GM21825 (cell line): ENCODE data around the gene GP1BA.

Experiments used
- ATAC-seq: cut with Tn5 transposase; IDR thresholded peaks from one replicate; pipeline ENCODE4 v1.9.1; 2021; ENCODE audit warnings: mild to moderate bottlenecking, moderate library complexity; ENCODE audit not compliant: unreplicated experiment

GP1BA gene

DNA sequence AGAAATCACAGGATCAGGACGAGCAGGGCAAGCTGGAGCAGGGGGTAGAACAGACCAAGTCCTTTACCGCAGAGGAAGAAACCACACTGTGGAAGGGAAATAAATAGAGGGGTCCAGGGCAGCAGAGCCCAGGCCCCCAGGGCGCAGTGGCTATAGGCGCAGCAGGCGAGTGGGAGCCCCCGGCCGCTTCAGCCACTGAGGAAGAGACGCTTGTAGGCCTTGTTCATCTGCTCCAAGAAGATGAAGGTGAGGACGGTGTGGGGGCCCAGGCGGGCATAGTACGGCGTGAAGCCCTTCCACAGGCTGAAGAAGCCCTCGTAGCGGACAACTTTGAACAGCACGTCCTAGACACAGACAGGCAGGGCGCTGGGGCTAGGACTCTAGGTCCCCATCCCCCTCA lies 5.5 kb downstream of the GP1BA start:
- ATAC-seq: no peak

DNA sequence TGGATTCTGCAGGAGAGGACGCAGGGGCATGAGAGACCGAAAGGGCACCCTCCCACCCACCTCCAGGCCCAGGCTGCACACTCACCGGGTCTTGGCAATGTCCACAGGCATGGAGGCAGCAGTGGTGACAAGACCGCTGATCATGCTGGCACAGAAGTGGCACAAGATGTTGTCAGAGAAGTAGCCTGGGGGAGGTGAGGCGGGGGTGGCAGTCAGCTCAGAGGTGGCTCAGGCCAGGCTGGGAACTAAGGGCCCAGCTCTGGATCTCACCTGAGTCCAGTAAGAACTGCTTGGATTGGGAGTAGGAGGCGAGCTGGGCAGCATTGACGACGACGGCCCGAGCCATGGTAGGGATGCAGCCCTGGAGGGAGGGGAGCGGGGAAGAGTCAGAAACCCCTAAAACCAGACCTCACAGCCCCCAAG lies 6.0 kb downstream of the GP1BA start:
- ATAC-seq: no peak

DNA sequence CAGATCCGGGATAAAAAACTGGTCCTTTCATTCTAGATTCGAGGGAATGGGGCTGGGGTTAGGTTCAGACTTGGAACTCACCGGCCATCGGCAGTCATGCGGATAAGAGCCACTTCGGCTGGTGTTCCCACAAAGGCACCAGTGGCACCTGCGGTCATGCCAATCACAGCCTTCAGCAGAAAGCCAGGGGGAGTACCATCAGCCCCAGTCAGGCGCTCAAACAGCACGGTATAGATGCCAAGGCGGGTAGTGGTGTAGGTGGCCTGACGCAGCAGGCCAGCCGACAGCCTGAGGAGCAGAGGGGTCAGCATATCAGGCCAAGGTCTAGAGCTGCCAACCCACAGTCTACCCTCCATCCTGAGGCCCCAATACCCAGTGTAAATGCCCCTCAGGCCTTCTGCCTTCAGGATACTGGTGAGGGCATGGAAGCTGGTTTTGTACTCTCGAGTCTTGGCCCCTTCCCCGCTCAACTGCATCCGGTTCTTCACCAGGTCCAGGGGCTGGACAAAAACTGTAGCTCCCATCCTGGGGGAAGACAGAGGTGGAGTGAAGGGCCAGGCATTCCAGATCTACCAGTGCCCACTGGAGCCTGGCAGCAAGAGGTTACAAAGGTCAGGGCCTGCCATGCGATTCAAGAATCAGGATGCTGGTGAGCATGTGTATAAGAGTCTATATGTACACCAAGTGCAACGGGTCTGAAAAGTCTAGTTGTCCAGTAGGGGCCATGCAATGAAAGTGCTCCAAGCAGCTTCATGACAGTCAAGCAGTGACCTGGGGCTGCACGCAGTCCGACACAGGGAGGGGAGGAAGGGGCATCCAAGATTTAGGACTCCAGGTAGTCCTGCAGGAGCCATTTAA lies 6.8 kb downstream of the GP1BA start:
- no peak for ATAC-seq

DNA sequence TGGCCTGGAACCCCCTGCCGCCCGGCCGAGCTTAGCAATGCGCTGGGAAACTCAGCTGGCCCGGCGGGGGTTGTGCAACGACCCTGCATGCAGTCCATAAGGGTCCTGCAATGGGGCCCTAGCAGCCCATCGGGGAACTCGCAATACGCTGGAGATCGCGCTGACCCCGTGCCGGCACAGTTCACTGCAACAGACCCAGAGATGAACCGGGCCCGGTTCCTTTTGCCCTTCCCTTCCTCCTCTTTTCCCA lies 7.4 kb downstream of the GP1BA start:
- no peak for ATAC-seq

DNA sequence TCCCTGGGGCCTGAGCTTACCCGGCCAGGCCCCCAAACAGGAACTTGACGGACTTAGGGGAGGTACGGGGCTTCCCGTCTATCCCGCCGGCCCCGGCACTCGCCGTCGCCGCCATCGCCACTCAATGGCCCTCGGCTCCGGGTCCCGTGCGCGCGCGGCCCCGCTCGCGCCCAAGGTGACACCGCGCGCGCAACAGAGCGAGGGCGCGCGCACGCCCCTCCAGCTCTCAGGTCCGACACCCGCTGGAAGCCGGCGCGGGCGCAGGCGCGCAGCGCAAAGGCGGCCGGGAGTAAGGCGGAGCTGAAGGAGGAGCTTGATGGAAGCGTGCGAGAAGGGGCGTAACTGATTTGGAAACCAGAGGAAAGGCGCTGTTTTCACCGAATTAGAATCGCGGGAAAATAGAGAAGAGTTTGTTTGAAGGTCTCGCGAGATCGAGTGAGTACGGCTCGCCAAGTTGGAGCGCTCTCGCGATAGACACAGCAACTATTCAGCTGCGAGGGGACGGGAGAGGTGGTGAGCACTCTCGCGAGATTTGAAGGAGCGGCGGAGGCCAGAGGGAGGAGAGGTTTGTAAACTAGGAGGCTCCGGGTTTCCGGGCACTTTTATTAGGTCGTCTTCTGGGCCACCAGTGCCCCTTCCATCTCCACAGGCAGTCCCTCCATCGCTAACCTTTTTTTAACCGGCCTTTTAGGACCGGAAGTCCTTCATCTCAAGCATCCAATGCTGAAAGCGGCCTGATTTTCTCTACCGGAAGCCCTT lies 7.9 kb downstream of the GP1BA start, which contains the start of the genes RNF167 and SLC25A11:
Gene RNF167, plus strand, starts transcription at position 473 of the 759 bp plus-strand sequence. CDS start 642 bp downstream, outside the sequence.
Gene SLC25A11, minus strand, starts transcription at position 251 of the 759 bp plus-strand sequence. Its CDS starts 136 bp downstream, at position 115.
- ATAC-seq: peak; percentile 64

DNA sequence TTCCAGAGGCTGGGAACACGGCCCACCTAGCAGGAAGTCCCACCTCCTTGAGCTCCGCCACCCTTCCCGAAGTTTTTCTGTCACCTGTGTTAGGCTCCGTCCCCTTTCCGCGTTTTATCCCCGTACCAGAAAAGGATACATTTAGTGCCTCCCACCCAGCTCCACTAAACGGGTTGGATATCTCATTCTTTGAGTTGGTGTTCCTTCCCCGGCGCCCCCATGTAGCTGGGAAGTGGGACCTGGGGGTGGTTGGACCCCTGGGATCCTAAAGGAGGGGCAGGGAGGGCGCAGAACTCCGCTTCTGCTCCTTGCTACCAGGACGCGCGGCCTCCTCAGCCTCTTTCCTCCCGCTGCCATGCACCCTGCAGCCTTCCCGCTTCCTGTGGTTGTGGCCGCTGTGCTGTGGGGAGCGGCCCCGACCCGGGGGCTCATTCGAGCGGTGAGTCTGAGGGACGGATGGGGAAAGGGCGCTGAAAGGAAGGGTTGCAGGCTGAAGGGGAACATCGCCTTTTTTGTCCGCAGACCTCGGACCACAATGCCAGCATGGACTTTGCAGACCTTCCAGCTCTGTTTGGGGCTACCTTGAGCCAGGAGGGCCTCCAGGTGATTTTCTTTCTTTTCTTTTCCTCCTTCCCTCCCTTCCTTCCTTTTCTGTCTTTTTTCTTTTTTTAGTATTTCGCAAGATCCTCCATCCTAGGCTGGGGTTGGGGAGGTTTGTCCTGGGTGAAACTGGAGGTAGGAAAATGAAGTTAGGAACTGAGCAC lies 8.7 kb downstream of the GP1BA start:
- ATAC-seq: no peak

DNA sequence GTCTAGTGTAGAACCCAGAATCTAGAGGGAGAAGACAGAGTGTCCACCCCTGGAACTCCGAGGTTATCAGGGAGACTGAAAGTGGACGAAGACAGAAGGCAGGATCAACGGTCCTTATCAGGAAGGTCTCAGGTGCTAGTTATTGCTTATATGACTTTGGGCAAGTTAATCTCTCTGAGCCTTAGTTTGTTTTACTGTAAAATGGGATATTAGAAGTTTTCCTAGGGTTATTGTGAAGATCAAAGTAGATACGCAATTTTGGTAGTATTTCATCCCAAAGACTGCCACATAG lies 9.2 kb downstream of the GP1BA start:
- ATAC-seq: no peak

DNA sequence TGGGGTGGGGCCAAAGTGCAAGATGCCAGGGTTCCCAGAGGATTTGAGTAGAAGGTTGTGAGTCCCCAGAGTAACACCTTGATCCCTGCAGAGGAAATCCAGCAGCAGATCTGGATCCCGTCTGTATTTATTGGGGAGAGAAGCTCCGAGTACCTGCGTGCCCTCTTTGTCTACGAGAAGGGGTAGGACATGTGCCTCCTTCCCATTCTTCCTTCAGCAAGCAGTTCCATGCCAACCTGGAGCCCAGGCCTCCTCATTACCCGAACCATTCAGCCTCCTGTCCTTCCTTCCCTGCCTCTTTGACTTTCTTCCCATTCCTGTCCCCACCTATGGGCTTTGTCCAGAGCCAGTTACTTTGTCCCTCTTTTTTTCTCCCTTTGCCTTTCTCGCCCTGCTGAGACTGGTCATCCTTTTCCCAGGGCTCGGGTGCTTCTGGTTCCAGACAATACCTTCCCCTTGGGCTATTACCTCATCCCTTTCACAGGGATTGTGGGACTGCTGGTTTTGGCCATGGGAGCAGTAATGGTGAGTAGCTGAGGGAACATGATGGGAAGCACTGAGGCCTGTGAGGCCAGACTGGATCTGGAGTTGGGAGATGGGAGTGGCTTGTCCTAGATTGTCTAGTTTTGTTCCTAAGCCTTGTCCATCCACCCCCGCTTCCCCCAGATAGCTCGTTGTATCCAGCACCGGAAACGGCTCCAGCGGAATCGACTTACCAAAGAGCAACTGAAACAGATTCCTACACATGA lies 10.9 kb downstream of the GP1BA start:
- no peak for ATAC-seq

DNA sequence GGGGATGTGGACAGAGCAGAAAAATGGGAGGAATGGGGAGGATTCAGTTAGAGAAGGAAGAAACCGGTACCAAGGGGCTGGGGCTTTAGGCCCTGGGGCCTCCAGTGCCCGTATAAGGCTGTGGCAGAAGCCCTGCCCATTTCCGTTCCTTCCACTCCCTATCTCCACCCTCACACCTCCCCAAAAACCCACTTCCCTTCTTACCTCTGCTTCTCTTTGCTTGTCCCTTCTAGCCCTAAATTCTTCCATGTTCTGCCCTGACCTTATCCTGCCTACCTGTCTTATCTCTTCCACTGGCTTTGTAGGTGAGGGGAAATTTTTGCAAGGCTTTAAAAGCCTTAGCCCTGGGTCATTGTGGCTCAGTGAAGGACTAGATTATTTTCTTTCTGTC lies 12.1 kb downstream of the GP1BA start:
- no peak for ATAC-seq

DNA sequence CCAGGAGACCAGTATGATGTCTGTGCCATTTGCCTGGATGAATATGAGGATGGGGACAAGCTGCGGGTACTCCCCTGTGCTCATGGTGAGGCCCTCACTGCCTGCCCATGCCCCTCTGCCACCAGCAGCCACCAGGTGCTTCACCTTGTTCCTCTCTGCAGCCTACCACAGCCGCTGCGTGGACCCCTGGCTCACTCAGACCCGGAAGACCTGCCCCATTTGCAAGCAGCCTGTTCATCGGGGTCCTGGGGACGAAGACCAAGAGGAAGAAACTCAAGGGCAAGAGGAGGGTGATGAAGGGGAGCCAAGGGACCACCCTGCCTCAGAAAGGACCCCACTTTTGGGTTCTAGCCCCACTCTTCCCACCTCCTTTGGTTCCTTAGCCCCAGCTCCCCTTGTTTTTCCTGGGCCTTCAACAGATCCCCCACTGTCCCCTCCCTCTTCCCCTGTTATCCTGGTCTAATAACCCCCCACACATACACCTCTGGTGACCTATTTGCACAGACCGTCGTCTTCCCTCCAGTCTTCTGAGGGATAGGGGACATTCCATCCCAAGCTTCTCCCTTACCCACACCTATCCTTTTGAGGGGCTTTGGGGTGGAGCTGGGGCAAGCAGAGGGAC lies 12.6 kb downstream of the GP1BA start:
- ATAC-seq: no peak

DNA sequence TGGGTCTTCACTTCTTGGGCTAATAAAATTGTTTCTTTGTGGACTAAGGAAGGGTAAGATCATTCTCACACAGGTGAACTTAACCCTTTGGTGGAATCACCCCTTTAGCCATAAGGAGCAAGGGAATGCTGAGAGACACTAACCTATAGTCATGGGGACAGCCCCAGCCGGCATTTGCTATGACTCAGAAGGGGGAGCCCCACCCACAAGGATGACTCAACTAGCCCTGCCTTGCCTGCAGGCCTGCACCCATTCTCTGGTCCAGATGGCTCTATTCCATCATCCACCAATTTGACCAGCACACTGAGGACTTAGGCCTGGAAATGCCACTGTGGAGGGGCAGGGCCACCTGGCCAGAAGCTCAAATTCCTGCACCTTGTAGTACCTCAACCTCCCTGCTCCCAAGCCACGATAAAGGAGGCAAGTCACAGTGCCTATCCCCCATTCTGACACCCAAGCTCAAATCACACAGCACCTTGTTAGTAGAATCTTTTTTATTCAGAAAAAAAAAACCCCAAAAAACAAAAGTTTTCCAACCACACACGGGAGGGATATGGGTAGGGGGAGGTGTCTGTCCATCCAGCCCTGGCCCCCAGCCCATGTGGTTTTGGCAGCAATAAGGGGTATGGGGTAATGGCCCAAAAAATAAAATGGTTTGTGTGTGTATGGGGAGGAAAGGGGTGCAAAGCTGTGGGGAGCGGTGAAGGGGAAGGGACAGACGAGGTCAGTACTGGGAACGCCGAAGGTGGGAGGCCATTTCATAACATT lies 13.3 kb downstream of the GP1BA start:
- peak; percentile 18 for ATAC-seq

DNA sequence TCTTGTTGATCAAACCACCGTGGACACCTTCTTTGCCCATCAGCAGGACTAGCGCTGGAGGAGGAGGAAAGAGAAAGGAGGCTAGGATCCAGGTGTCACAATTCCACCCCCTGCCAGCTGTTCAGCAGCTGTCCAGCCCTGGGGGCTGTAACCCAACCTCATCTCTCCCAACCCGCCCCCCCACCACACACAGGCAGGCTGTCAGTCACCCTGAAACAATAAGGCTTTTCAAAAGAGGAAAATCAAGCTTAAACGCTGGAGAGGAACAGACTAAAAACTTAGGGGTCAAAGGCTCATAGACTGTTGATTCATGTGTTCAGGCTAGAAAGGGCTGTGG lies 13.8 kb downstream of the GP1BA start:
- no peak for ATAC-seq

DNA sequence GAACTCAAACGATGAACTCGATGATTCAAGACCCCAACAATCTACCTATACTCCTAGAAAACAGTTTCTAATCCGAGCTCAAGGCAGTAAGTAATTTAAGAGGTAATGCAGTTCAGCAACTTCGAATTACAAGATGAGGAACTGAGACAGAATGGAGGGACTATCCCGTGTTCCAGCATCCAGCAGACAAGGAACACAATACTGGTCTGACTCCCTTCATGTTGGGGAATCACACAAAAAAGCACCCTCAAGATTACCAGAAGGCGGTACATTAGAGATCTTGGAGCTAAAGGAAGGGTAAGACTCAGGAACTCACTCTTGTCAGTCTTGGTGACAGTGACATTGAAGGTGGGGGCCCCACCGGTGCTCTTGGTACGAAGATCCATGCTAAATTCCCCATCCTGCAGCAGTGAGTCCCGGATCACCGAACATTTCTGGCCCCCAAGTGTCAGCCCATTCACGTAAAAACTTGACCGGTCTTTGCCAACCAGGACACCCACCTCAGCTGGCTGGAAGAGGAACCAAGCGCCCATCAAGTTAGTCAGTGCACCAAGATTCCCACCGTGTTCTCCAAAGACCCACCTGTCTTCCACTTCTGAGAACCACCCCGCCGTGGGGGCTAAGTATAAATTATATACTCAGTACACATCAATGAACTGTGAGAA lies 14.4 kb downstream of the GP1BA start:
- ATAC-seq: no peak

DNA sequence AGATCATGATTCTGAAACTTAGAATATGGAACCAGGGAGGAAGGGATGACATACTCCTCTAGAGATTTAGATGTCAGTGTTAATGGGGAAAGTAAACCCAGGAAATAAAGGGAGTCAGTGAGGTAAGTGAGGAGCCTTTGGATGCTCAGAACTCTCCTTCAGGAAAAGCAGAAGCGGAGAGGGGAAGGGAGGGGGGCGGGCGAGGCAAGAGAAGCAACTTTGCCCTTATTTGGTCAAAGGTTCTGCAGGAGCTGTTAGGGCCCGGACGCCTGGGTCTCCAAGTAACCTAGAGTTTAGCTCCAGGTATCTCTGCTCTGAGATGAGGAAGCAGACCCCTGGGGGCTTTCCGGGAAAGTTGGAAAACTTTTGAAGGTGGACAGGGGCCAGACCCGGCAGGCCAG lies 14.9 kb downstream of the GP1BA start:
- ATAC-seq: no peak

DNA sequence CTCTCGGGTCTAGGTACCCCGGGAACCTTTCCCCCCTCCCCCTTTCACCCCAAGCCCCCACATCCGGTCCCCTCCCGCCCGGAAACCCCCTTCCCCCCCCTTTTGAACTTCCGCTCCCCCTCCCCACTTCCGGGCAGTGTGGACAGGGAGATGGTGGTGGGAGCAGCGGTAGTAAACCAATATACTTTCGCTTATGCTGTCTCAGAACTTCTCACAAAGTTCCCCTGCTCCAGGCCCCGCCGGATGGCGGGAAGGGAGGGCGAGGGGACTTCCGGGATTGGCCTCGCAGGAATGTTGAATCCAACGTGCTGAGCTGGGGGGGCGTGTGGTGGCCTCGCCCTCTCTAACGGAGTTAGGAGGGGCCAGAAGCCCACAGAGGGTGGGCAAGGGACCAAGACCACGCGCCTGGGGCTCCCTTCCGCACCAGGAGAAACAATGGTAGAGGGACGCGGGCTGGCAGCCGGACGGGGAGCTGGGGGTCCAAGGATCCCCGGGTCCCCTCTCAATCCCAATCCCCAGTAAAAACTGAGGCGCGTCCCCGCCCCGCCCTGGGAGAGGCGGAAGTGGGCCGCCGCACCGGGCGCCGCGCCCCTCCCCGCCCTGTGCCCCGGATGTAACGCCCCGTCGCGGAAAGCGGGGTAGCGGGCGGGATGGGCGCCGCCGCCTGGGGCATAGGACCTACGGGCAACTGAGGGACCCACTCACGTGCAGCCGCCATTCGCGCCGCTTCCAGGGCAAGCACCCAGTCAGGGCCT lies 15.5 kb downstream of the GP1BA start:
- no peak for ATAC-seq

DNA sequence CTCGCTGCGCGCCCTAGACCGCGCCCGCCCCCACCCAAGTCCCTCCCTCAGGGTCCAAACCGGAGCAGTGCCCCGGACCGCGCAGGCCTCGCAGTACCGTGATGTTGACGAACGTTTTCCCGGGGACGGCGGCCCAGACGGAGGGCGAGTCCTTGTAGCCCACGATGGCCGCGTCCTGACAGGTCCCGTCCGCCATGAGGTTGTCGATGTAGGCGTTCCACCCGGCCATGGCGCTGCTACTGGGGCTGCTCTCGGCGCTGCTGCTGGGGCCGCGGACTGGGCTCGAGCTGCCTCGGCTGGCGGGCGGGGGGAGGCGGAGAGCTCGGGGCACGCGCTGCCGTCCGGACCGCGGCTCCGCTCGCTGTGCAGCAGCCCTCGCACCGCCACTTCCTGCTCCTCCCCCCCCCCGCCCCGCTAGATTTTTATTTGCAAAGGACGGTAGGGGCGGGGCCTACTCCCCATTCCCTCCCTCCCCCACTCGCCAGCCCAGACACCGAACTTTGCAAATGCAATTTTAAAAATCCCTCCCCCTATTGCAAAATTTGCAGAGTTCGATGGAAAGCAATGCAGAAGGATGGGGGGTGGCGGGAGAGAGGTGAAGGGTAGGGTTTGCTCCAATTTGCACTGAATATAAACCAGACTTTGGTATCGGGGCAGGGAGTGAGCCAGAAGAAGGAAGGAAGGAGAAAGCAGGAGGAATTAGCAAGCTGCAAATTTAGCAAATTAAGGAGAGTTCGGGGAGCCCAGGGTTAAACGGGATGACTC lies 16.3 kb downstream of the GP1BA start, which contains the start of gene PFN1:
Gene PFN1, minus strand, starts transcription at position 365 of the 765 bp plus-strand sequence. Its CDS starts 136 bp downstream, at position 229.
- peak; percentile 19 for ATAC-seq

DNA sequence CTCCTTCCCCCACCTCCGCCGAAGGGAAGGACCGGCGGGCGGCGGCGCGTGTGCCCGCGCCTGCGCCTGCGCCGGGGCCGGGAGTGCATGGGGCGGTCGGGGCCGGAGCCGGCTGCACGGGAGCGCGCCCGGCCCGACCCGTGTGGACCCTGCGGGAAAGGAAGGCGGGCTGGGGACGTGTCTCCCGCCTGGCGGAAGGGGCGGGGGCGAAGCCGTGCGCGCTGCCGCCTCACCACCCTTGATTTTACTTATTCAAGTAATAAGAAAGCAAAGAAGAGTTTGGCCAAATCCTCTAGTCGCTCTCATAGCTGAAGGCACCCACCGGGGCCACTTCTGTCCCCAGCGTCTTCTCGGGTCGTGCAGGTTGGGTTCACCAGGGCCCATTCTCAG lies 16.8 kb downstream of the GP1BA start:
- ATAC-seq: peak; percentile 29
